ENCODE data around the gene REM1.

DNA sequence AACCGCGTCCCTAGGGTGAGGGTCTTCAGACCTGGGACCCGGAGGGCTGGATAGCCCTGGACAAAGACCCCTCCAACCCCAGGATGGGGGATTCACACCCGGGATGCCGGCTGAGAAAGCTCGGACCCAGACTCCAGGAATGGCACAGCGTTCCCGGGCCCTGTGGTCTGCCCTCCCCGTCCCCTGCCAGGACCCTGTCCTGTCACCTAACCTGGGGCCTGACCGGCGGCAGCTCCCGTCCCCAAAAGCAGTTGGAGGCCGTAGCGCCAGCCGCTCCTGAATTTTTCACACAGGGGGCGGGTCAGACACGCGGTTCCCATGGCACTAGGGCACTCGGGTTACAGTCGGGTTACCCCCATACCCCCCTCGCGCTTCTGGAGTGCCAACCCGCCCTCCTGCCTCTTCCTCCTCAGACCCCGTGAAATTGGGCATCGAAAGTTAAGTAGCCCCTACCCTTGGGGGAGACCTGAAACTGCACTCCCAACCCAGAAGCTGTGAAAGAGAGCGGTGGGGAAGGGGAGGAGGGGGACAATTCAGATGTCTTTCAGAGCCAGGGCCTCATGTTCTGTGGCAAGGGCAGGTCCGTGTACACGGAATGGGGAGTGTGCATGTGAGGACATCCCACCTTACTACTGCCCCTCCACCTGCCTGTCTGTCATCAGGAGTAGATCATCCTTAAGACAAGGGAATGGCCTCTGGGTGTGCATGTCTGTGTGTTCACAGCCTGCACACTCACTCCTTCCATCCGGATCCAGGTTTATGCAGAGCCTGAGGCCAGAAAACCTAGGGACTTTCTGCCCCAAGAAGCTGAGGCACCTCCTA is 595 bp downstream of the REM1 start:
- no peak for TF ChIP-seq EZH2phosphoT487 (IDR thresholded peaks at IDR 0.05; ENCODE audit: borderline replicate concordance, low read length)
- no peak for TF ChIP-seq CTCF (IDR thresholded peaks at IDR 0.05; ENCODE audit: low read depth, low read length, poor library complexity, severe bottlenecking)

Data from DOHH2 (cell line).